ENCODE data around the gene ACOXL. TPM values are rescaled to one million over a fixed set of nuclear protein-coding genes. Genes with fewer than 3 reads are reported as not detected.

The ACOXL gene
- total and polyA plus RNA-seq, 3 donors from 2014 or later, result 4.9 to 7.9 (median 5.3) TPM

GRCh38 chr2:110837446-110838409 lies 105.4 kb downstream of the ACOXL start:
- 79 to 86% methylated on average over 12 to 13 of the region's 13 CpGs for WGBS, 2 donors
- intact Hi-C loops (cut with DNase I; ENCODE audit: low total_unique reads), result no loop called here
- TF ChIP-seq POLR2A (IDR thresholded peaks at IDR 0.05), result no peak

GRCh38 chr2:110838657-110839384 lies 106.4 kb downstream of the ACOXL start:
- H3K4me1 ChIP-seq, result no peaks in the 10 kb centered on the region
- intact Hi-C loops (cut with DNase I; ENCODE audit: low total_unique reads), result no loop called here
- H3K27ac ChIP-seq, result no peak overlapping the region
- no peaks in the 10 kb centered on the region for H3K36me3 ChIP-seq (ENCODE audit: low read depth, missing control alignments)
- TF ChIP-seq CTCF (IDR thresholded peaks at IDR 0.05) (no peak), POLR2A (IDR thresholded peaks at IDR 0.05) (no peak)
- DNase-seq, result no peak
- H3K9me3 ChIP-seq, result no peaks in the 10 kb centered on the region
- WGBS, 2 donors, result 46 to 48% methylated on average over 5 of the region's 5 CpGs
- no peak overlapping the region for H3K4me3 ChIP-seq
- no peaks in the 10 kb centered on the region for H3K27me3 ChIP-seq

More at GRCh38 chr2:110837446-110838409, 105.4 kb downstream of the ACOXL start:
- no peak for DNase-seq
- Histone ChIP-seq H3K27ac (no peak overlapping the region), H3K9me3 (no peaks in the 10 kb centered on the region), H3K4me1 (no peaks in the 10 kb centered on the region), H3K4me3 (no peak overlapping the region), H3K36me3 (ENCODE audit: low read depth, missing control alignments) (no peaks in the 10 kb centered on the region), H3K27me3 (no peaks in the 10 kb centered on the region)

- intact Hi-C loops (cut with DNase I; ENCODE audit: low total_unique reads), result no loop called here
- Histone ChIP-seq H3K9me3 (no peaks in the 10 kb centered on the region), H3K27ac (no peak overlapping the region), H3K4me3 (no peak overlapping the region), H3K36me3 (ENCODE audit: low read depth, missing control alignments) (no peaks in the 10 kb centered on the region), H3K4me1 (no peaks in the 10 kb centered on the region), H3K27me3 (no peaks in the 10 kb centered on the region)
- no peak for TF ChIP-seq POLR2A (IDR thresholded peaks at IDR 0.05)
- TF ChIP-seq CTCF (IDR thresholded peaks at IDR 0.05), result no peak
- WGBS, 2 donors, result 75 to 100% methylated on average over 2 of the region's 2 CpGs
- DNase-seq, result no peak
These were observed 108.1 kb downstream of the ACOXL start for GRCh38 chr2:110840508-110840907.

- Histone ChIP-seq H3K36me3 (ENCODE audit: low read depth, missing control alignments) (no peaks in the 10 kb centered on the region), H3K4me3 (no peak overlapping the region), H3K27me3 (no peaks in the 10 kb centered on the region), H3K9me3 (no peaks in the 10 kb centered on the region), H3K4me1 (no peaks in the 10 kb centered on the region), H3K27ac (no peak overlapping the region)
- WGBS, 2 donors, result 77 to 80% methylated on average over 3 of the region's 3 CpGs
- intact Hi-C loops (cut with DNase I; ENCODE audit: low total_unique reads), result no loop called here
- no peak for DNase-seq
- TF ChIP-seq CTCF (IDR thresholded peaks at IDR 0.05) (no peak), POLR2A (IDR thresholded peaks at IDR 0.05) (no peak)
These were observed 109.7 kb downstream of the ACOXL start for GRCh38 chr2:110842048-110842447.

GRCh38 chr2:110843496-110843895 lies 111.1 kb downstream of the ACOXL start:
- no peak for TF ChIP-seq POLR2A (IDR thresholded peaks at IDR 0.05)
- TF ChIP-seq CTCF (IDR thresholded peaks at IDR 0.05), result no peak
- no peaks in the 10 kb centered on the region for H3K9me3 ChIP-seq
- 38 to 44% methylated on average over 2 of the region's 2 CpGs for WGBS, 2 donors
- no peaks in the 10 kb centered on the region for H3K4me1 ChIP-seq
- no peaks in the 10 kb centered on the region for H3K27me3 ChIP-seq
- DNase-seq, result no peak
- H3K4me3 ChIP-seq, result no peak overlapping the region
- intact Hi-C loops (cut with DNase I; ENCODE audit: low total_unique reads), result no loop called here
- no peaks in the 10 kb centered on the region for H3K36me3 ChIP-seq (ENCODE audit: low read depth, missing control alignments)
- no peak overlapping the region for H3K27ac ChIP-seq

Data from testis (tissue), 3 donors.